ENCODE results near the gene CTDP1. TPM values are rescaled to one million over a fixed set of nuclear protein-coding genes. Genes with fewer than 3 reads are reported as not detected.

The CTDP1 gene
- total RNA-seq, 4 donors from 2014 or later: 12.3 to 21.8 (median 16.5) TPM

GRCh38 chr18:79803611-79804051 is 124.0 kb downstream of the CTDP1 start:
- Histone ChIP-seq H3K4me1 (peaks cover 5% of the 10 kb centered on the region in 2 donors), H3K4me3 (no peak overlapping the region), H3K36me3 (no peaks in the 10 kb centered on the region), H3K9me3 (no peaks in the 10 kb centered on the region), H3K27me3 (peaks cover 15 to 17% (median 15%) of the 10 kb centered on the region in 3 donors), H3K27ac (no peak overlapping the region)
- intact Hi-C loops (cut with DNase I; ENCODE audit: low total_unique reads): no loop called here
- DNase-seq (no peak), ATAC-seq (no peak)
- in situ Hi-C loops (cut with MboI; ENCODE audit: low sequenced_read_pairs in 4 of 4): no loop called here
- no peak for TF ChIP-seq POLR2A (IDR thresholded peaks at IDR 0.05)
- no peak for TF ChIP-seq CTCF (IDR thresholded peaks at IDR 0.05 in 4 of 5, conservative IDR thresholded peaks at IDR 0.05 in 1 of 5)

Other genes with a start within 250 kb of the CTDP1 start
- gene KCNG2, start 118.1 kb downstream of the CTDP1 start, total RNA-seq: under 1 TPM in 1 of 4 donors, not detected in 3; 0.55 TPM

All from gastrocnemius medialis (tissue), 4 donors.